ENCODE measurements around the gene TCFL5.

DNA sequence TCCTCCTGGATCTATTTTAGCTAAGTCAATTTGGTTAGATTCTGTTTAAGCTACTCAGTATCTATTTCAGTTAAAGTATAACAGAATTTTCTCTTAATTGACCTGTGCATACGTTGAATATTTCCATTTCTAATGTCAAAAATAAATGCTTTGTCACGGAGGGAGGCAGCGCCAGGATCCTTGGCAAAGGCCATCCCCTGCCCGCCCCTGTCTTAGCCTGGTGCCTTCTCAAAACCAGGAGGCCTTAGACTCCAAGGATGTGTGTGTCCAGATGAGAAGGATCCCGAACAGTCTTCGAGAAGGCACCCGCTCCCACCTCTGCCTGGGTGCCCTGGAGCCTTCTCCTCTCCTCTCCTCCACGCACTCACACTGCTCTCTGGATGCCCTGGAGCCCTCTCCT, 22.4 kb downstream of the TCFL5 start:
- TF ChIP-seq, protein P1, sequence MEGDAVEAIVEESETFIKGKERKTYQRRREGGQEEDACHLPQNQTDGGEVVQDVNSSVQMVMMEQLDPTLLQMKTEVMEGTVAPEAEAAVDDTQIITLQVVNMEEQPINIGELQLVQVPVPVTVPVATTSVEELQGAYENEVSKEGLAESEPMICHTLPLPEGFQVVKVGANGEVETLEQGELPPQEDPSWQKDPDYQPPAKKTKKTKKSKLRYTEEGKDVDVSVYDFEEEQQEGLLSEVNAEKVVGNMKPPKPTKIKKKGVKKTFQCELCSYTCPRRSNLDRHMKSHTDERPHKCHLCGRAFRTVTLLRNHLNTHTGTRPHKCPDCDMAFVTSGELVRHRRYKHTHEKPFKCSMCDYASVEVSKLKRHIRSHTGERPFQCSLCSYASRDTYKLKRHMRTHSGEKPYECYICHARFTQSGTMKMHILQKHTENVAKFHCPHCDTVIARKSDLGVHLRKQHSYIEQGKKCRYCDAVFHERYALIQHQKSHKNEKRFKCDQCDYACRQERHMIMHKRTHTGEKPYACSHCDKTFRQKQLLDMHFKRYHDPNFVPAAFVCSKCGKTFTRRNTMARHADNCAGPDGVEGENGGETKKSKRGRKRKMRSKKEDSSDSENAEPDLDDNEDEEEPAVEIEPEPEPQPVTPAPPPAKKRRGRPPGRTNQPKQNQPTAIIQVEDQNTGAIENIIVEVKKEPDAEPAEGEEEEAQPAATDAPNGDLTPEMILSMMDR (IDR thresholded peaks at IDR 0.05): no peak
- TF ChIP-seq POLR2A (IDR thresholded peaks at IDR 0.05): no peak

Data from esophagus squamous epithelium (tissue), 4 donors.